AG08395 (cell line): ENCODE results near the gene ZC3H18.

Source experiments
- DNase-seq: peaks from one replicate; pipeline ENCODE4 v3.0.0; 2012; ENCODE audit warnings: mixed read lengths, low spot score

The ZC3H18 gene

GRCh38 chr16:88678224-88678979, 108.2 kb downstream of the ZC3H18 start:
- DNase-seq, result no peak

- no peak for DNase-seq
These were observed 110.4 kb downstream of the ZC3H18 start for GRCh38 chr16:88680554-88681083.

- DNase-seq, result no peak
These were observed 111.0 kb downstream of the ZC3H18 start for GRCh38 chr16:88681084-88681680.
